Caki2 (cell line): ENCODE data around the gene NEURL4. TPM values are rescaled to one million over a fixed set of nuclear protein-coding genes. Genes with fewer than 3 reads are reported as not detected.
A peak's percentile ranks its signal among the peaks of the same experiment; 100 is the strongest.

ENCODE experiments used
- DNase-seq: peaks from one replicate; pipeline ENCODE4 v3.0.0-alpha.2; 2015; ENCODE audit warnings: low read depth
- in situ Hi-C: cut with HindIII; loops from 2 replicates; pipeline ENCODE4 v1.10.0; 2016; ENCODE audit warnings: low sequenced_read_pairs, low pct_unique_long_range_greater_than_20kb, mixed read lengths
- total RNA-seq: library from RNA; depleted of rRNA; stranded (reverse); fragments of >200 nt; shearing (Covaris generic); gene quantifications from 2 replicates; pipeline ENCODE4 v1.2.3, GENCODE V29; 2014; ENCODE audit warnings: low replicate concordance

NEURL4 gene
- total RNA-seq, 1 experiment from 2014 or later, result 15.0 TPM

GRCh38 chr17:7329374-7329996 is 350 bp upstream of the NEURL4 start:
- peak; percentile 99 for DNase-seq
- in situ Hi-C loops, result no loop called here

- in situ Hi-C loops, result no loop called here
- DNase-seq, result no peak
These were observed 1.1 kb downstream of the NEURL4 start for GRCh38 chr17:7328009-7328408.

- DNase-seq, result no peak
- in situ Hi-C loops, result no loop called here
These were observed 1.6 kb downstream of the NEURL4 start for GRCh38 chr17:7327501-7327900.

DNA sequence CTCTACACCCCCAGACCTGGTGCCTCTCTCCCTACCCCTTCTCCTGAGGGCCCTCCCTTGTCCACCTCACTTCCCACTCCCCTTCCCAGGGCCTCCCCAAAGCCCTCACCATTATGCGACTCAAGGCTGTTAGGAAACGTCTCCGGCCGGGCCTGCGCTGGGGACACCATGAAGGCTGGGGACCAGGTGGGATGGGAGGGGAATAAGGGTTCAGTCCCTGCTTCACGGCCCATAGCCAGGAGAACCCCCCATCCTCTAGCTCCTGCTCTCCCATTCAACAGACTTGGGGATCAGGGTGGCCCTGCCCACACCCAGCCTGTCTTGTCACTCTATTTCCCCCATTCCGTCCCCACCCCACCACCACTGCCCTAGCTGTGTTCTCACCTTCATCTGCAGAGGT is 2.1 kb downstream of the NEURL4 start:
- DNase-seq, result no peak
- in situ Hi-C loops, result no loop called here

- no peak for DNase-seq
- in situ Hi-C loops, result no loop called here
These were observed 2.9 kb downstream of the NEURL4 start for GRCh38 chr17:7326186-7326585.

DNA sequence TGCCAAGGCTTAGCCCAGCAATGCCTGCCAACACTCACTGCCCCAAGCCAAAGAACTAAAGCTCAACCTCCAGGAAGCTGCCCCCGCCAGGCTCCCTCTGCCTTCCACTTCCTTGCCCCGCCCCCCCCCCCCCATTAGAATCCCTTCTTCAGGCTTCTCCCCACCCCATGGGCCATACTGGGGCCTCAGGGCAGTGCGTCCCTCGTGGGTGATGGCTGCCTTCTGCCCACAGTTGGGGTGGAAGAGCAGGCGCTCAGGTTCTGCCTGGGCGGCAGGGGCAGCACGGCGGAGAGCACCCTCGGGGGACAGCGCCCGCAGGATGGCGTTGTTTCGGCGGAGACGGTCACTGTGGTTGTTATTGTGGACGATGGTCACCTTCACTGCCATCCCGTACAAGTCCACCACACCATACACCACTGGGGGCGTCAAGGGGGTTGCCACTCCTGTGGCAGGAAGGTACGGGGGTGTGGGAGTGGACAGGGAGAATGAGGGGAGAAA is 4.1 kb downstream of the NEURL4 start:
- no peak for DNase-seq
- in situ Hi-C loops, result no loop called here

DNA sequence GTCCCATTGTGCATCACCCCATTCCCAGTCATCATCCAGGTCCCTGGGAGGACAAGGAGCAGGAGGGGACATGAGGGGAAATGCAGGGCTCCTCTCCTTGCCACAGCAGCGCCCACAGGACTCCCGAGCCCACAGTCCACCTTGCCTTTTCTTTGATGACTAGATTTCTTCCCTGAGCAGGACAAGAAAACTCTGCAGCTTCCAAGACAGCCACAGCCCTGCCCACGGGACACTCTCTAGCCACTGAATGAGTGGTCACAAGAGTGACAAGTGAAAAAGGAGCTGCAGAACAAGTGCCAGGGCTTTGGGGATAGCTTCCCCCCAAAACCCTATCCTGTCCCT is 4.7 kb downstream of the NEURL4 start:
- no peak for DNase-seq
- in situ Hi-C loops, result no loop called here

DNA sequence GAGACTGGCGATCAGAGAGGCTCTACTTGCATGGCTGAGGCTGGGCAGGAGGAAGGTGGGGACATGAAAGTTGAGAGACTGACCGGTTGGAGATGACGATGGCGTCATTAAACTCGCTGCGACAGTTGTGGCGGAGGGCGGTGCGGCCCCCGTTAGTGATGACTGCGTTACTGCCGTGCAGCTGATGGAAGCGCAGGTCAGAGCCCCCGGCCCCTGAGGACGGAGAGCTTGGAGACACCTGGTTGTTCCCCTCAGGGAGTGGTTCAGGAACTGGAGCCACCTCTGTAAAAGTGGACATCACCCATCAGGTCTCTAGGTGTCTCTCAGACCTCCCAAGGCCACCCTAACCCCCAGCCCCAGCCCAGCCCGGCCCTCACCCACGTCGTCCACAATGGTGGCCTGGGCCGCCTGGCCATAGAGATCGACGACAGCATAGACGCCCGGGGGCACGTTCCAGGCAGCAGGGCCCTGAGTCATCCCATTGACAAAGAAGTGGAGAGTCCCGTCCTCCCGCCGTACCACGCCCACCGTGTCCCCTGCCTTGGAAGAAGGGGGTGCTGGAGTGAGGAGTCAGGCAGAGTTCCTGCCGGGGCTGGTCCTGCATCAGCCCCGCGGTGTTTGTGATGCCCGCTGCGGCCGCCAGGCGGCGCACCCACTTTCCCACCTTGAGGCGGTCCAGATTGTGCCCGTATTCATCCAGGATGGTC is 5.3 kb downstream of the NEURL4 start:
- in situ Hi-C loops, result no loop called here
- no peak for DNase-seq

DNA sequence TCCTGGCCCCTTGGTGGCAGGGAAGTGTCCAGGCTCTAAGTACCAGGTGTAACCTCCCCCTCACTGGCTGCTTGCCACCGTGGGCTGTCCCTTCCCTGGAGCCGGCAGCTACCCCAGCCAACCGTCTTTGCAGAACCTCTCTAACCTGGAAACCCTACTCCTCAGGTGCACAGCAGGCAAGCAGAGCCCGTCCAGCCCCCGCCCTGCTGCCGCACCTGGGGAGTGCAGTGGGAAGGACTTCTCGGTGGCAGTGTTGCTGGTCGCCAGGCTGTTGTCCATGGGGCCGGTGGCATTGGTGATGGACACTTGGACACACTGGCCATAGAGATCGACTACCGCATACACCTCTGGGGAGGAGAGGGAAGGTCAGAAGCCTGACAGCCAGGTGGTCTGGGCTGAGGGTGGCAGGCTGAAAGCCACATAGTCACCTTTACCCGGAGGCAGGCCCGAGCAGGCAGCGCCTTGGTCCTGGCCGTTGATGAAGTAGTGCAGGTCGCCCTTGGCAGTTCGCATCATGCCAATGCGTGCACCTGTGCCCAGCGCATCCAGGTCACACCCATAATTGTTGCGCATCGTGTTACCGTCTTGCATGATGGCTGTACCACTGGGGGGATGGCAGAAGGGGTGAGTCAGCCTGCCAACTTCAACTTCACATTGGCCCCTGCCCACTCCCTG is 6.5 kb downstream of the NEURL4 start:
- in situ Hi-C loops, result no loop called here

DNA sequence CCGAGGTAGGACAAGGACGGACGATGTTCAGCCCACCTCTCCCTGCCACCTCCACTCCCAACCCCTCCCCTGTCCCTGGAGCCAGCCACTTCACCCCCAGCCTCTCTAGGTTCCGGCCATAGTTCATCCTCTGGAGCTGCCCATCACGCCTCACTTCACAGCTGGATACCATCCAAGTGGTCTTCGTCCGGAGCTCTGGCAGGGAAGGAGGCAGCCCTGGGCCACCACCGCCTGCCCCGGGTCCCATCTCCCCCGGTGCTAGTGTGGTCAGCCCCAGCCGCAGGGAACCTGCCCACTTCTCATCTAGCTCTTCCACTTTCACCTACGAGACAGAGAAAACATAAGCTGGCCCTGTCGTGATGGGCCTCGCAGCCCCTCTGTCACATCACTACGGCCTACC is 7.7 kb downstream of the NEURL4 start:
- in situ Hi-C loops, result no loop called here
- no peak for DNase-seq

More for the DNA sequence above, 6.5 kb downstream of the NEURL4 start:
- no peak for DNase-seq

DNA sequence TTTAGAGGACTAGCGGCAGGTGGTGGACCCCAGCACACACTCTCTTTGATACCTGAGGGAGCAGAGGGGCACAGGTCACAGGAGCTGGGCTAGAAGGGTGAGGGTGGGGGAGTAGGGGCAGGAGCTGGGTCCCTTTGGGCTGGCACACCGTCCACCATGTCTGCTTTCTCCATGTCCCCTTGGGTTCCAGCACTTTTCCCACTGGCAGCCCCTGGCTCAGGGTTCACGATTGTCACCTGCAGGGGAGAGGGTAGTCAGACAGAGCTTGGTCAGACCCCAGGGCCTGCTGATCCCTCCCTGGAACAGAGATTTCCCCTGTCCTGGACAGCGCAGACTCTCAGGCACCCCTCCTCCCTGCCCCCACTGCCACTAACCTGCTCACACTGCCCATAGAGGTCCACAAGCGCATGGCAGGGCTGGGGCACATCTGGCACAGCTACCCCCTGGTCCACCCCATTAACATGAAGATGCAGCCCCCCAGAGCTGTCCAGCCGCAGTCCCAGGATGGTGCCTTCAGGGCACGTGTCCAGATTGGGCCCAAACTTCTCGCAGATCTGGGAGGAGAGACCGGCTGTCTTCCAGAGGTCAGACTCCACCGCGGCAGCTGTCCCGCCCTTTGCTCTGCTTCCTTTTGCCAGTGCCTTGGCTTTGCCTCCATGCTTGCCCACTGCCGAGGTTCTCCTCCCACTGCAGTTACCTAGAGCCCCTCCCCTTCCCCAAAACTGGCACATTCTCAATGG is 10.8 kb downstream of the NEURL4 start:
- no peak for DNase-seq
- in situ Hi-C loops, result no loop called here

GRCh38 chr17:7317161-7317803 is 11.9 kb downstream of the NEURL4 start:
- in situ Hi-C loops, result no loop called here
- no peak for DNase-seq

- in situ Hi-C loops, result no loop called here
These were observed 13.4 kb downstream of the NEURL4 start for GRCh38 chr17:7315570-7316235.

GRCh38 chr17:7314719-7315569 is 14.2 kb downstream of the NEURL4 start, which contains the start of gene GPS2:
TSS of gene GPS2 (minus strand) at chr17:7315360. CDS start at chr17:7315052, 308 bp downstream.
- in situ Hi-C loops, result no loop called here
- DNase-seq, result peak; percentile 81

More at GRCh38 chr17:7315570-7316235, 13.4 kb downstream of the NEURL4 start:
- no peak for DNase-seq

DNA sequence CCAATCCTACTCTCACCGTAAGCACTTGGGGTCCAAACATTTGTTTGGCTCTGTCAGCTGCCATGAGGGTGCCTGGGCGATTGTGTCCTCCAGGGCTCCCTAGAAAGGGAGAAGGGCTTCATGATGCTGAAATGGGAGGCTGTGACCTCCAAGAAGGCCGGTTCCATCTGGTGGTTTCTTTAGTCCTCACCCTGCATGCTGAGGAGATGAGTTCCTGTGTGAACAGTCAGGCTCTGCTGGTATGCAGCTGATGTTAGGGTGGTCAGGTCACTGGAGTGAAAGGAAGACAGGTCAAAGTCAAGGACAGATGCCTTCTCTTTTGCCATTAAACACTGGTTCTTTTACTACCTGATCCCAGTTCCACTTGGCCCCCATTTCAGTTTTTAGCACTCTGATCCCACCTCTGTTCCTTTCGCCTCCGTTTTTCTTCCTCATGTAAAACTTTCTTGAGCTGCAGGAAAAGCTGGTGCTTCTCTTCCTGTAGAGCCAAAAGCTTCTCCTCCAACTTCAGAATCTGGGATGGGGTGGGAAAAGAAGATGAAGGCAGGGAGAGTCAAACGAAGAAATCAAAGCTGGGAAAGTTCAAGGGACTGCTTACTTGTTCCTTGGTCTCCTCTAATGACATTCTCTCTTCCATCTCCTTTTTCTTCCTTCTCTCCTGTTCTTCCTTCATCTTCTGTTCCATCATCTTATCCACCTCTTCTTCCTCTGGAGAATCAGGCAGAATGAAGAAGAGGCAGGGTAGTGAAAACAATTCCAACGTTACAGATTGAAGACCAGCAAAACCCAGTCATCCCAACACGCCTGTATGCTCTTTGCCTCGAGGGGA is 15.0 kb downstream of the NEURL4 start:
- in situ Hi-C loops, result no loop called here
- no peak for DNase-seq
